GM21515 (cell line): Measurements from ENCODE around the gene MAP4K1.
"Not testable (repeated sequence)": the region's sequence is repeated elsewhere in the genome, so short reads cannot be mapped to it uniquely, and the experiment has no call there.

ENCODE experiments used
- ATAC-seq: cut with Tn5 transposase; IDR thresholded peaks from one replicate; pipeline ENCODE4 v1.9.1; 2021; ENCODE audit not compliant: unreplicated experiment

The MAP4K1 gene

DNA sequence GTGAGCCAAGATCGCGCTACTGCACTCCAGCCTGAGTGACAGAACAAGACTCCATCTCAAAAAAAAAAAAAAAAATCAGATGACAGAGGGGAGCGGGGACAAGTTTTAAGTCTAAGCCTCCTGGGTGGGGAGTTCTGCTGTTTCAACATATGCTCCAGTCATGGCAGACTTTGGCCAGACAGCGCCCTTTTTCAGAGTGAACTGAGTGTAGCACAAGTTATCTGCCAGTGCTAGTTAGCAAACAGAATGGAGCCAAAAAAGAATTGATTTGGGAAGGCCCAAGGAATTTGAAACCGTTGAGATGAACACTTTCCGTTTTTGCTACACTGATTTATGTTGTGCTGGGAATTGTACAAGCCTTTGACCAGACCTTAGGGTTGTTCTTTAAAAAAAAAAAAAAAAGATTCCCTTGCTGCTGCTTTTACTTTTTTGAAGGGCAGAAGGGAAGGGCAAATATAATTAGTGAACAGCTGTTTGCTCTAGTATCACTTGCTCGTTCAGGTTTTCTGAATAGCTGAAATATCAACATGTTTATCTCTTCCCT is 35.3 kb upstream of the MAP4K1 start:
- ATAC-seq: no peak

DNA sequence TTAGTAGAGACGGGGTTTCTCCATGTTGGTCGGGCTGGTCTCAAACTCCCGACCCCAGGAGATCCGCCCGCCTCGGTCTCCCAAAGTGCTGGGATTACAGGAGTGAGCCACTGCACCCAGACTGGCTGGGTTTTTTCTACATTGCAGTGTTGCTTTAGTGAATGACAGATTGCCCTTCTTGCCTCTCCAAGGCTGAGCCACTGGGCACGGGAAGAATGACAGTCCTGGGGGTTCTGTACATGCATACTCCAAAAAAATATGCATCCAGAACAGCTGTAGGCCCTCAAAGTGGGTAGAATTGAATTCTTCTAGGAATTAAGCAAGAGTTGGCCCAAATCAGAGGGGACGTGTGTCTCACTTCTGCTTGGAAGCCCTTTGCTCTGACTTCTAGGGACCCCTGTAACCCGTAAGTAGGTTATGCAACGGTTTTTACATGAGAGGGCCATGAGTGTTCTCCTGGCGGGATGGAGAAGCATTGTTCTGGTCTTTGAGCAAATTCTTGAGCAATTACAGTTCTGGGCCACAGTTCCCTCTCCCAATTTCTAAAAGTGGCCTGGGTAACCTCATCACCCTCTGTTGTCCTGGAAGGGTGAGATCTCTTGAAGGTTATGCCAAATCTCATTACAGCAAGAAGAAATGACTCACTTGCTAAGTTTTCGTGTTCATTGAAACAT is 33.3 kb upstream of the MAP4K1 start:
- no peak for ATAC-seq

DNA sequence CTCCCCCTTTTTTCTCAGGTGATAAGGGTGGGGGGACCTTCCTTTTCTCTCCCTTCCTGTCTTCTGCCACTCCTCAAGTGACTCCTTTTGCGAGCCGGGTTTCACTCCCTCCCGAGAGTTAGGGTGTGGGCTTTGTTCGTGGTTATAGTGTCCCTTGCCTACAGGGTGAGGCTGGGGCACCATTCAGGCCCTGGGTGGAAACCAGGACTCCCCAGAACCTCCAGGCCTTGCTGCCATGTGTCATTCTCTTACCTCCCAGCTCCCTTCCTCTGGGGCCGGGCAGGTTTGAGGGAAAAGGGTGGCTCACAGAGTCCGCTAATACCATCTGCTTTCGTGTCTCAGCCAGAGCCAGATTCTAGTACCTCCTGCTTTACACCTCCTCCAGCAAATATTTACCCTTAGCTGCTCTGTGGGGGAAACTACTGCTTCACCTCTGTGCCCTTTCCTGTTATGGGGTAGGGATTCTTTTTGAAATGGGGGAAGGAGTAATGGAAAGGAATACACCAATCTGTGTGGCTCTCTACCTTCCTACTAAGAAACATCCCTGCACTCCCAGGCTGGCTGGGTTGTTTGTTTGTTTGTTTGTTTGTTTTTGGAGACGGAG is 32.5 kb upstream of the MAP4K1 start:
- ATAC-seq: no peak

DNA sequence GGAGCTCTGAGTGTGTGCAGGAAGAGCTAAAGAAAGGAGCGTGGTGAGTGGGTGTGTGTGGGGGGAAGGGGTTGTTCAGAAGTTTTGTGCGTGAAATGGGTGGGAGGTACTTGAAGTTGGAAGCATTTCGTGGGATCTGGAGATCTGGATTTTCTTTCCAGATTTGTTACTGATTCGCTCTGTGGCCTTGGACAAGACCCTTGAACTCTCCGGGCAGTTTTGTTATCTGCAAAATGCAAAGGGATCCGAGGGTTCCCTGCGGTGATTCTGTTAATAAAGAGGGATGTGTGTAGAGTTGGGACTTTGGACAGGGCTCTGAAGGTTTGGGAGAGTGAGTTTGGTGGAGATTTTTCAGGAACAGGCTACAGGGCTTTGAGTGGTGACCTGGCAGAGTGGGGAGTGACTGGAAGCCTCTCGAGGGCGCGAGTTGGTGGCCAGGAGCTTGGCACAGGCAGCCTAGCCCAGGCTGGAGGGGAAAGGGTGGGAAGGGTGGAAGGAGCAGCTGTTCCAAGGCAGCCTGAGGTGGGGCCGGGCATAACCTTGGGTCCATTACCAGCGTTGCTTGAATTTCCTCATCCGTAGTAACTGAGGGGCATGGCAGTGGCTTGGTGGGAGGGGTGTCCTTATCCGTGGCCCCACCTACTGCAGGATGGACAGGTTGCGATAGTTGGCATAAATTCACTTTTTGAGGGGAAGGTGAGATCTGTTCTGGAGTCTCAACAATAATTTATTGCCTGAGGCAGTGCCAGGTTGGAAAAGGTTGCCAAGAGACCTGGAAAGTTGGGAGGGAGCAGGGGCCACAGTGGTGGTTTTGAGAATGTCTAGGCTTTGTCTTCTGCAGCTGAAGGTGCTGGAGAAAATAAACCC is 31.8 kb upstream of the MAP4K1 start:
- no peak for ATAC-seq

DNA sequence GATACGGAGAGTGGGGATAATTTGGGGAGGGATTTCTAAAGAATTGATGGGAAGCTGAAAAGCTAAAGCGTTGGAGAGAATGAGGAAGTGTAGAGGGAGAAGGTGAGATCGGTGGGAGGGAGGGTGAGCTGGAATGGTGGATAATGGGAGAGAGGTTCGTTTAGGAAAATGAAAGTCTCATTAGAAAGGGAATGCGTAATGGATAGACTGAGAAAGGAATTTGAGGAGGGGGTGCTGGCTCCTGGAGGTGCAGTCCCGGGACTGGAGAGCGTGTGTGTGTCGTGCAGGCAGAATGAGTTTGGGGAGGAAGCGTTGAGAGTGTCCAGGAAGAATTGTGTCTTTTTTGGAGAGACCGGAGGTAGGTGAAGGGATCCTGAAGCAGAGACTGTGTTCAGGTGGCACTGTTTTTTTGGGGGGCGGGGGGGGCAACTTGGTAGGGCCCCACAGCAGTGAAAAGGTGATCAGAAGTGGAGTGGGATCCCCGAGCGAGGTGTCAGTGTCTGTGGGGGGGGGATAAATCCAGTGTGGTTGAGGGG is 31.1 kb upstream of the MAP4K1 start:
- ATAC-seq: no peak

DNA sequence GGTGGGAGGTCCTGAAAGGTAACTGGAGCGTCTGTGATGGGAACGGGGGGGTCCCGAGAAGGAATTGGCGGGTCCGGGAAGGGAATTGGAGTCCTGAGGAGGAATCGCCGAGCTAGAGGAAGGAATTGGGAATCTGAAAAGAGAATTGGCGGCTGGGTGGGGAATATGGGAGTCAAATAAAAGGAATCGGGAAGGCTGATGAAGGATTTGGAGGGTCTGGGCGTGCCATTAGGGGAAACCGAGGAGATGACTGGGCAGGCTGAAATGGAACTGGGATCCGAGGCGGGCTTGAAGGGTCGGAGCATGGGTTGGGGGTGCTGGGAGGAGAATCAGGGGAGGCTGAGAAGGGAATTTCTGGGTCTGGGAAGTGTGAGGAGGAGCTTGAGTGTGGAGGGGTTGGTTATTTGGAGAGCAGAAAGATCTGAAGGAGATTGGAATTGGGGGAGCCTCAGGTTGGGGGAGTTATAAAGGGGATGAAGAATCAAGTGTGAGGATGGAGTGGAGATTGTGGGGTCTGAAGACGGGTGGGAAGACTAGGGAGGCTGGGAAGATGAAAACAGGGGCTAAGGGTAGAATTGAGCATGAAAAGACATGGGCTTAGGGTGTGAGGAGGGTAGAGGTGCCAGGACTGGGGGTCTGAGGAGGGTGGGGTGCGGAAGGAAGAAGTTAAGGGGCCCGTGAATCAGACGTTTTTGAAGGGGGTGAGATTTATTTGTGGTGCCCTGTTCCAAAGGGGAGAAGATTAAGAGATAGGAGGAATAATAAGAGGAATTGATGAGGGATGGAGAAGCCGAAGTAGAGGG is 30.4 kb upstream of the MAP4K1 start:
- no peak for ATAC-seq

DNA sequence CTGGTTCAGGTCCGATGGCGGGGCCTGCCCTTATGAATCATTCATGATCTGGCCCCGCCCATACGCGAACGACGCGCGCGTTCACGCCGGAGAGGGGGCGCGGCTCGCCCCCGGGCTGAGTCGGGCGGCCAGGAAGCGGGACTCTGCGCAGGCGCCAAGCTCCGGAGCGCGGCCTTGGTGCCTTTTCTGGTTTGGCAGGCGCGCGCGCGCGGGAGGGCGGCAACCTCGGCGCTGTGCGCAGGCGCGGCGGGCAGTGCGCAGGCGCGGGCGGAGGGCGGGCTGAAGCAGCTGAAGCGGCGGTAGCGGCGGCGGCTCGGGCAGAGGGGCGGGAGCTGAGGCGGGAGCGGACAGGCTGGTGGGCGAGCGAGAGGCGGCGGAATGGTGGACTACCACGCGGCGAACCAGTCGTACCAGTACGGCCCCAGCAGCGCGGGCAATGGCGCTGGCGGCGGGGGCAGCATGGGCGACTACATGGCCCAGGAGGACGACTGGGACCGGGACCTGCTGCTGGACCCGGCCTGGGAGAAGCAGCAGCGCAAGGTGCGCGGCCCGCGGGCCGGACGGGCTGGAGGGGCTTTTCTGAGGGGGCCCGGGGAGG is 29.7 kb upstream of the MAP4K1 start, which contains the start of gene ACTN4:
Gene ACTN4, plus strand, starts transcription at position 282 of the 598 bp plus-strand sequence. Its CDS starts 97 bp downstream, at position 379.
- peak; percentile 79 for ATAC-seq

DNA sequence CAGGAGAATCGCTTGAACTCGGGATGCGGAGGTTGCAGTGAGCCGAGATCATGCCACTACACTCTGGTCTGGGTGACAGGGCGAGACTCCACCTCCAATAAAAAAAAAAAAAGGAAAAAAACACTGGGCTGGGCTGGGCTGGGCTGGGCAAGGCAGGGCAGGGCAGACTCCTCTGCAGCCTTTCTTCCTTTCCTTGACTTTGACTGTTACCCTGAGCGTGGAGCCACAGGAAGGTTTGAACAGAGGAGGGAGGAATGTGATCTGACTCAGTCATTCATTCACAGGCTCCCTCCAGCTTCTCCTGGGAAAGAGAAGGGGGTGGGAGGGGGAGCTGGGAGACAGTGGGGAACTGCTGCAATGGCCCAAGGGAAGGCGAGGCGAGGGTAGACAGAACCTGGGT is 27.0 kb upstream of the MAP4K1 start:
- ATAC-seq: no peak

DNA sequence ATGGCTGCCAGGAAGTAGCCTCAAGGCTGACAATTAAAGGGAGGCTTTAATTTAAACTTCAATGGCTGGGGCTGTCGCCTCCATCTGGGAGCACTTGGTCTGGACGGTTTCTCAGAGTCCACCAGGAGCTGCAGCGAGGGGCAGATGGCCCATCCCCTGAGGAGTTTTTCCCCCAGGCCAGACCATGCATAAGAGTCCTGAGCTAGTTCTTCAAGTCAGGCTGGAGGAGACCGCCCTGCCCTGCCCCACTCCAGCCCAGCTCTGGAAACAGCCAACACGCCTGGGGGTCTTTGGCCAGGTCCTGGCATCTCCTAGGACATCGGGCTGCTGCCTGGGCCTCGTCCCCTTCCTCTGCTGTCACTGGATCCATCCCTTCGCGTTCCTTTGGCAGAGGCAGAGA is 24.4 kb upstream of the MAP4K1 start:
- ATAC-seq: no peak

DNA sequence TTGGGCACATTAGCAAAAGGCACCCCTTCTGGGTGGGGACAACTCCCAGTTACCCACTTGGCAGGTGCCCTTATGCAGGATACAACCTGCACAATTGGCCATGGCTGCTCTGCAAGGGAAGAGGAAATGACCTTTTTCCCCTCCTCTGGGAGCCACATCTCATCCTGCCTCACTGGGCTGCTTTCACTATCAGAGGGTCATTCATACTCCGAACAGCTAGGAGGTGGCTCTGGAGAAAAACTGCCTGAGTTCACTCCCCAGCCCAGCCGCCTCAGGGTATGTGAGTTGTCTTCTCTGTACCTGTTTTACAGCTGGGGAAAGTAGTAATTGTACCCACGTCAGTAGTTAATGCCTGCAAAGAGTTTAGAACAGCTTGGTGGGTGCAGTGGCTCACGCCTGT is 22.6 kb upstream of the MAP4K1 start:
- no peak for ATAC-seq

DNA sequence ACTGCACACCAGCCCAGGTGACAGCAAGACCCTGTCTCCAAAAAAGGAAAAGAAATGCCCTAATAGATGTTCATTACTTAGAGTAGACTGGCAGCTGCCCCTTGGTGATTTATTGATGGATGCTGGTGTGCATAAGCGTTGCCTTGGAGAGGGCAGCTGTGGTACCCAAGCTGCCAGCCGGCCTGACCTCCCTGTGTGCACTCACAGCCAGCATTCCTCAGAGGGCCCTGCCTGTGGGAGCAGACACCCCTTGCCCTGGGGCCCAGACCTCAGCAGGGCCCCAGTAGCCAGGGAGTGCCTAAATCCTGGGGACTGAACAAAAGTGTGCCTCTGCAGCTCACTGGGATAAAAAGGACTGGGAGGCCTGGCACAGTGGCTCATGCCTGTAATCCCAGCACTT is 21.9 kb upstream of the MAP4K1 start:
- ATAC-seq: no peak

DNA sequence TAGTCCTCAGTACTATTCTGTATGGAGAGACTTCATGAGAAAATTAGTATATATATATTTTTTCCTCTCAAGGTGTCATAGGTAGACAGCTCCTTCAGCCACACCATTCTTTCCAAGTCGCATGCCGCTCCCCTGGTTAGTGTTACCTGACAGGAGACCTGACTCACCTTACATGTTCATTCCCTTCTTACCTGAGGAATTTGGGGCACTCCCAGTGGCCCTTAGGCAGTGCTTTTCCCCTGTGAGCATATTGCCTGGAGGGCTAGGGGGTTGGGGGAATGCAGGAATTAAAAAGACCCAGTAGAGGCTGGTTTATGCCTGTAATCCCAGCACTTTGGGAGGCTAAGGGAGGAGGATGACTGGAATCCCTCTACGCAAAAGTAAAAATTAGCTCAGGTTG is 20.7 kb upstream of the MAP4K1 start:
- no peak for ATAC-seq

DNA sequence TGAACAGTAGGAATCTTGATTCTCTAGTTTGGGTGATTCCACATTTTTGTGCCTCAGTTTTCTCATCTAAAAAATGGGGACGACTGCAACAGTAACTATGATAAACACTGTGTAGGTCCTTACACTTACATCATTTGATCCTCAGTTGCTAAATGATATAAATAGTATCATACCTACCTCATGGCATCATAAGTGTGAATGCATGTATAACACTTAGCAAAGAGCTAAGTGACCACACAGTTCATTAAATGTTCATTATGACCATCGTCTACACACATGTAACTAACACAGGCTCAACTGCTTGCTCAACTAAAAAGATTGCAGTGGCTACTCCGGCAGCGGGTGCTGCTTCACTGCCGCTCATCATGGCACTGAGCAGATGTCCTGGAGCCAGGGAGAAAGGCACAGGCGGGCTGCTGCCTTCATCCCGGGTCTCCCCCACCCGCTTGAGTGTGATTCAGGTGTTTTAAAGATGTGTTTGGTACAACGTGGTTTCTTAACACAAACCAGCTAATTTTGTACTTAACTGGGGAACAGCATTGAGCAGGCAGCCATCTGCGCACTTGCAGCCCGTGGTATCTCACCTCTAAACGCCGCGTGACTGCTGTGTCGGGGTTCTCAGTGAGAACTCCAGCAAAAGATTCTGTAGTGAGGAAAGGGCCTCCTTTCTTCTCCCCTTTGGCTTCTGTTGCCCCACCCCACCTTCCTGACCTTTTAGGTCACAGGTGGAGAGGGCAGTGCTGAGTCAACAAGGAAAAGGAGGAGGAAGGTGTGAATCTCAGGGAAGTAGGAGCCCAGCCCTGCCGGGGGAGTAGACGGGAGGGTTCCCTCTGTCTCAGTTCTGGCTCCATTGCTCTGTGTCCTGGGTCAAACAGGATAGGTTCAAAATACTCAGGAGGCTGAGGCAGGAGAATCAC is 18.0 kb upstream of the MAP4K1 start:
- ATAC-seq: no peak

DNA sequence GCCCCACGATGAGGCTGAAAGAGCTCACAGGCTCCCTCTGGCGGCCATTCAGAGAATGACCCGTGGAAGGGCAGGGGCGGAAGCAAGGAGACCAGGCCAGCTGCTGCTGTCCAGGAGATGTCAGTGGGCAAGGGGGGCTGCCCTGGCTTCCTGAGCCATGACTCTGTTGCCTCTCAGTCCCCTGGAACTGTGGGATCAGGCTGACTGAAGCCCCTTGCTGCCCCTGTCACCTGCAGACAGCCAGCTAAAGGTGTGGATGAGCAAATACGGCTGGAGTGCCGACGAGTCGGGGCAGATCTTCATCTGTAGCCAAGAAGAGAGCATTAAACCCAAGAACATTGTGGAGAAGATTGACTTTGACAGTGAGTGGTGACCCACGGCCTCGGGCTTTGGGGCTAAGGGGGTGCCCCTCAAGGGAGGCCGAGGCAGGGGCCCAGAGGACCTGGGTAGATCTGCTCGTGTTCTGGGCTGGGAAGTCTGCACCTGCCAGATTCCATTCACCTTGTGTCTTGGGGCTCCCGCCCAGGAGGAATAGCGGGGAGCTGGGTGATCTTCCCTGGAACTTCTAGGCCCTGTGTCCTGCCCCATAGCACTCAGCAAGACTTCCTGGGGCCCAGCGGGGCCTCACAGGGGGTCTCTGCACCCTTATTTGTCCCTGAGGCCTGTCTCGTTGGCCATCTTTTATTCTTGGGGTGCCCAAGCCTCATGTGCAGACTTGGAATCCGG is 17.2 kb upstream of the MAP4K1 start:
- no peak for ATAC-seq

DNA sequence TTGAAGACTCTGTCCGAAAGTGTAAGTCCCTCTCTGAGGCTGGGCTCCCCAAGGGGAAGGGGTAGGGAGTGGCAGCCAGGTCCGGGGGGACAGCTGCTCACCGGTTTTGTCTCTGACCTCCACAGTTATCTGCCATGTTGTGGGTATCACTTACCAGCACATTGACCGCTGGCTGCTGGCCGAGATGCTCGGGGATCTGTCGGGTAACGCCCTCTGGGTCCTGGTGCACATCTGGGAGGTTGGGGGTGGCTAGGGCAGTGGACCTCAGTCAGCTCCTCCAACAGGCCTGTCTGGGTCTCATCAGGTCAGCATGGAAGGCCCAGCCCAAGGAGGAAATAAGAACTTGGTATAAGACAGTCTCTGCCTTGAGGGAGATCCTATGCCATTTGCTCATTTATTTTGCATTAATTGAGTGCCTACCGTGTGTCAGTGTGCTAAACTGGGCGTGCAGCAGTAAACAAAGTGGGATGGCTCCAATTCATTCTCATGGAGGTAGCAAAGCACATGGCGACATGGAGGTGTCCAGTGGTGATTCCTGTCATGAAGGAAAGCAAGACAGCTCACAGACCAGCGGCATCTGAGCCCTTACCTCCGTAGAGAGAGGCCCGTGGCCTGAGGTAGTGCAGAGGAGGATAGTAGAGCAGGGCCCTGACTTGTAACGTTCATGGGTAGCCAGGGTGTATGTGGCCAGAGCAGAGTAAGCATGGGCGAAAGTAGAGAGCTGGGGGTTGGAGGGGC is 14.9 kb upstream of the MAP4K1 start:
- no peak for ATAC-seq

DNA sequence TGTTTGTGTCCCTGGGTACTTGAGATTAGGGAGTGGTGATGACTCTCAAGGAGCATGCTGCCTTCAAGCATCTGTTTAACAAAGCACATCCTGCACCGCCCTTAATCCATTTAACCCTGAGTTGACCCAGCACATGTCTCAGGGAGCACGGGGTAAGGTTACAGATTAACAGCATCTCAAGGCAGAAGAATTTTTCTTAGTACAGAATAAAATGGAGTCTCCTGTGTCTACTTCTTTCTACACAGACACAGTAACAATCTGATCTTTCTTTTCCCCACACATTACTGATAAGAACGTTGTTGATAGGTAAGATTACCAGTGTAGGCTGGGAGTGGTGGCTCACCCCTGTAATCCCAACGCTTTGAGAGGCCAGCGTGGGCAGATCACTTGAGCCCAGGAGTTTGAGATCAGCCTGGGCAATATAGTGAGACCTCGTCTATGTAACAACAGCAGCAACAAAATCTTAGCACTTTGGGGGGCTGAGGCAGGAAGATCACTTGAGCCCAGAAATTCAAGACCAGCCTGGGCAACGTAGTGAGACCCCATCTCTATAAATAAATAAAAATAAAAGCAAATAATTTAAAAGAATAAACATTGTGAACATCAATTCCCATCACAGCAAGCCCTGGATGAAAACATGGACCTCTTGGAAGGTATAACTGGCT is 14.2 kb upstream of the MAP4K1 start:
- not testable (repeated sequence) for ATAC-seq

DNA sequence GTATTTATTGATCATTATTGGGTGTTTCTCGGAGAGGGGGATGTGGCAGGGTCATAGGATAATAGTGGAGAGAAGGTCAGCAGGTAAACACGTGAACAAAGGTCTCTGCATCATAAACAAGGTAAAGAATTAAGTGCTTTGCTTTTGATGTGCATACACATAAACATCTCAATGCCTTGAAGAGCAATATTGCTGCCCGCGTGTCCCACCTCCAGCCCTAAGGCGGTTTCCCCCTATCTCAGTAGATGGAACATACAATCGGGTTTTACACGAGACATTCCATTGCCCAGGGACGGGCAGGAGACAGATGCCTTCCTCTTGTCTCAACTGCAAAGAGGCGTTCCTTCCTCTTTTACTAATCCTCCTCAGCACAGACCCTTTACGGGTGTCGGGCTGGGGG is 13.5 kb upstream of the MAP4K1 start:
- ATAC-seq: not testable (repeated sequence)
